Mesodermal cell (in vitro differentiated cells): ENCODE results near the gene PI4K2B. TPM values are rescaled to one million over a fixed set of nuclear protein-coding genes. Genes with fewer than 3 reads are reported as not detected.
"Not testable (repeated sequence)": the region's sequence is repeated elsewhere in the genome, so short reads cannot be mapped to it uniquely, and the experiment has no call there.

Experiments used
- H3K27ac ChIP-seq: 2 replicates; pipeline ENCODE4 v1.7.0; 2013; ENCODE audit warnings: mild to moderate bottlenecking, low read depth, low read length, moderate library complexity; ENCODE audit not compliant: severe bottlenecking
- H3K36me3 ChIP-seq: 2 replicates; pipeline ENCODE4 v1.7.1; 2013; ENCODE audit warnings: mild to moderate bottlenecking, low read length, moderate library complexity; ENCODE audit not compliant: control insufficient read depth, insufficient read depth
- H3K4me1 ChIP-seq: one replicate; pipeline ENCODE4 v1.7.1; 2013; ENCODE audit warnings: mild to moderate bottlenecking, low read length; ENCODE audit not compliant: insufficient read depth, control insufficient read depth, poor library complexity, severe bottlenecking
- H3K4me3 ChIP-seq: 2 replicates; pipeline ENCODE4 v1.7.0; 2013; ENCODE audit warnings: low read length, control low read depth, mild to moderate bottlenecking; ENCODE audit not compliant: insufficient read depth, poor library complexity, severe bottlenecking; ENCODE audit errors: extremely low read depth
- H3K9me3 ChIP-seq: 2 replicates; pipeline ENCODE4 v1.7.1; 2013; ENCODE audit warnings: mild to moderate bottlenecking, low read length, moderate library complexity; ENCODE audit not compliant: control insufficient read depth
- WGBS, 2 experiments: methylation state at CpG; one replicate each; pipeline ENCODE4 v1.1.5; 2013; ENCODE audit warnings: missing lambda C conversion rate in 2 of 2; ENCODE audit not compliant: insufficient coverage in 2 of 2; 5-methylcytosine and 5-hydroxymethylcytosine counted together
- polyA plus RNA-seq, 2 experiments: library from polyadenylated mRNA; stranded (reverse); fragments of 50-300 nt; gene quantifications; one replicate each; pipeline ENCODE4 v1.2.3, GENCODE V29; 2013

Gene PI4K2B
- 14.7 TPM for polyA plus RNA-seq (2013, experiment 1 of 2)
- 16.7 TPM for polyA plus RNA-seq (2013, experiment 2 of 2)

GRCh38 chr4:25233737-25234389 is at the start of gene PI4K2B:
PI4K2B (plus strand) TSS chr4:25234033; CDS start chr4:25234164, 131 bp downstream.
- no peaks in the 10 kb centered on the region for H3K4me1 ChIP-seq
- H3K4me3 ChIP-seq: peak within 1 kb of the TSS; percentile 82
- 1% methylated on average over 39 to 52 of the region's 72 CpGs for WGBS, 2 experiments
- peak within 1 kb of the TSS; percentile 46 for H3K27ac ChIP-seq
- peaks cover 21% of the 10 kb centered on the region for H3K9me3 ChIP-seq
- no peaks in the 10 kb centered on the region for H3K36me3 ChIP-seq

GRCh38 chr4:25184056-25184455 is 49.8 kb upstream of the PI4K2B start:
- Histone ChIP-seq H3K4me3 (no peak overlapping the region), H3K27ac (no peak overlapping the region), H3K4me1 (peaks cover 5% of the 10 kb centered on the region), H3K9me3 (no peaks in the 10 kb centered on the region), H3K36me3 (no peaks in the 10 kb centered on the region)
- WGBS, 2 experiments: 77 to 96% methylated on average over 3 of the region's 4 CpGs

GRCh38 chr4:25190407-25190806 is 43.4 kb upstream of the PI4K2B start:
- 60 to 83% methylated on average over 1 of the region's 2 CpGs for WGBS, 2 experiments
- Histone ChIP-seq H3K27ac (no peak overlapping the region), H3K4me3 (no peak overlapping the region), H3K36me3 (no peaks in the 10 kb centered on the region), H3K9me3 (no peaks in the 10 kb centered on the region), H3K4me1 (no peaks in the 10 kb centered on the region)

GRCh38 chr4:25198713-25199112 is 35.1 kb upstream of the PI4K2B start:
- H3K36me3 ChIP-seq: no peaks in the 10 kb centered on the region
- H3K27ac ChIP-seq: no peak overlapping the region
- H3K4me3 ChIP-seq: no peak overlapping the region
- no peaks in the 10 kb centered on the region for H3K9me3 ChIP-seq
- no peaks in the 10 kb centered on the region for H3K4me1 ChIP-seq
- 100% methylated on average over 1 of the region's 2 CpGs; no CpG with 5 or more reads in 1 of the 2 experiments for WGBS, 2 experiments

- H3K9me3 ChIP-seq: no peaks in the 10 kb centered on the region
- WGBS, 2 experiments: no CpG with 5 or more reads among the region's 1 CpG
- H3K36me3 ChIP-seq: no peaks in the 10 kb centered on the region
- no peak overlapping the region for H3K27ac ChIP-seq
- H3K4me3 ChIP-seq: no peak overlapping the region
- peaks cover 5% of the 10 kb centered on the region for H3K4me1 ChIP-seq
Measured at GRCh38 chr4:25207997-25208396, 25.8 kb upstream of the PI4K2B start.

- H3K4me3 ChIP-seq: no peak overlapping the region
- no peak overlapping the region for H3K27ac ChIP-seq
- no CpG with 5 or more reads among the region's 1 CpG for WGBS, 2 experiments
- H3K4me1 ChIP-seq: no peaks in the 10 kb centered on the region
- no peaks in the 10 kb centered on the region for H3K36me3 ChIP-seq
- no peaks in the 10 kb centered on the region for H3K9me3 ChIP-seq
Measured at GRCh38 chr4:25209702-25210101, 24.1 kb upstream of the PI4K2B start.

GRCh38 chr4:25211721-25212120 is 22.1 kb upstream of the PI4K2B start:
- no peak overlapping the region for H3K27ac ChIP-seq
- WGBS, 2 experiments: no CpG with 5 or more reads among the region's 3 CpGs
- H3K4me3 ChIP-seq: no peak overlapping the region
- no peaks in the 10 kb centered on the region for H3K9me3 ChIP-seq
- no peaks in the 10 kb centered on the region for H3K36me3 ChIP-seq
- no peaks in the 10 kb centered on the region for H3K4me1 ChIP-seq

- Histone ChIP-seq H3K4me3 (no peak overlapping the region), H3K9me3 (no peaks in the 10 kb centered on the region), H3K27ac (no peak overlapping the region), H3K4me1 (no peaks in the 10 kb centered on the region), H3K36me3 (no peaks in the 10 kb centered on the region)
- WGBS, 2 experiments: 100% methylated on average over 1 of the region's 1 CpG
Measured at GRCh38 chr4:25212822-25213221, 21.0 kb upstream of the PI4K2B start.

DNA sequence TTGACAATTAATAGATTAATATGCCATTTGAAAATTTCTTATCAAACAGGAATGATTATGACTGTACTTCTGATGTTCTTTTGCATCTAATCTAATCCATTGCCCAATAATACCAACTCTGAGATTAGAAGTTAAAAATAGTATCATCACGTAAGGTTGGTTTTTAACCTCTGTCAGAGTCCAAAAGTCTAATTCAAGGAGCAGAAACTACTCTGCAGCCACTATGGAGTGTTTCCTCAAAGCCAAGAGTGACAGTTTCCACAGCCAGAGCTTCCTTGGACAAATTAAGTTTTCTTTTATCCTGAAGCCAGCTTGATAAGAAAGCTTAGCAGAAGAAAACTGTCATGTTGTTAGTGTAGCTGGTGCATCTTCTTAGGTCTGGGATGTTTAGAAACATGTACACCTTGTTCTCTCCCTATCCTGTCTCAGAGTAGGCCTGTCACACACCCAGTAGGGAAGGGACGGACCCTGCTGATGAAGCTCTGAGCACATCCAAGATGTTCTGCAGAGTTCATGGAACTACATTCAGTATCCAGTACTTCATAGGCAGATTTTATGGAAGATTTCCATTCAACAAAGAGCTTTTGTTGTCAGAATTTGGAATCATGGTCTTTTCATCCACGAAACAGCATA is 20.4 kb upstream of the PI4K2B start:
- WGBS, 2 experiments: 90 to 100% methylated on average over 1 to 3 of the region's 3 CpGs
- H3K4me3 ChIP-seq: no peak overlapping the region
- no peaks in the 10 kb centered on the region for H3K36me3 ChIP-seq
- no peak overlapping the region for H3K27ac ChIP-seq
- no peaks in the 10 kb centered on the region for H3K9me3 ChIP-seq
- H3K4me1 ChIP-seq: no peaks in the 10 kb centered on the region

- H3K27ac ChIP-seq, H3K4me3 ChIP-seq, H3K9me3 ChIP-seq, H3K36me3 ChIP-seq, H3K4me1 ChIP-seq: not testable (repeated sequence)
- 89 to 93% methylated on average over 1 of the region's 1 CpG for whole genome bisulfite sequencing, 2 experiments
Measured at GRCh38 chr4:25214750-25215149, 19.1 kb upstream of the PI4K2B start.

DNA sequence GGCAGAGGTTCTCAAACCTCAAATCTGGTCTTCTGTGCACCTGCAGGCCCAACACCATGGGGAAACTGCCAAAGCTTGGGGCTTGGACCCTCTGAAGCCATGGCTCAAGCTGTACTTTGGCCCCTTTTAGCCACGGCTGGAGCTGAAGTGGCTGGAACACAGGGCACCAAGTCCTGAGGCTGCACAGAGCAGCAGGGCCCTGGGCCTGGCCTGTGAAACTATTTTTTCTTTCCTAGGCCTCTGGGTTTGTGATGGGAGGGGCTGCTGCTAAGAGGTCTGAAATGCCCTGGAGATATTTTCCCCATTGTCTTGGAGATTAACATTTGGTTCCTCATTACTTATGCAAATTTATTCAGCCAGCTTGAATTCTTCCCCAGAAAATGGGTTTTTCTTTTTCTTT is 18.3 kb upstream of the PI4K2B start:
- no peaks in the 10 kb centered on the region for H3K9me3 ChIP-seq
- H3K36me3 ChIP-seq: no peaks in the 10 kb centered on the region
- H3K27ac ChIP-seq: no peak overlapping the region
- no peak overlapping the region for H3K4me3 ChIP-seq
- WGBS, 2 experiments: 67 to 89% methylated on average over 1 of the region's 1 CpG
- no peaks in the 10 kb centered on the region for H3K4me1 ChIP-seq
